ENCODE data around the gene DCUN1D3. TPM values are rescaled to one million over a fixed set of nuclear protein-coding genes. Genes with fewer than 3 reads are reported as not detected.
A peak's percentile ranks its signal among the peaks of the same experiment; 100 is the strongest.

The DCUN1D3 gene
- total RNA-seq, 4 donors from 2014 or later, result 14.7 to 38.0 (median 21.5) TPM

GRCh38 chr16:20859699-20860098 is 40.5 kb downstream of the DCUN1D3 start:
- intact Hi-C loops (cut with DNase I; ENCODE audit: low total_unique reads), result loop anchor here (10.0 kb wide), 1 partner anchor 45 kb away; the partner anchor contains the start of genes DCUN1D3 and LYRM1

GRCh38 chr16:20859229-20859628 is 40.9 kb downstream of the DCUN1D3 start:
- Histone ChIP-seq H3K27ac (peak overlapping the region in 1 of 2 donors; percentile 20), H3K36me3 (no peaks in the 10 kb centered on the region), H3K4me1 (no peaks in the 10 kb centered on the region), H3K27me3 (no peaks in the 10 kb centered on the region), H3K9me3 (no peaks in the 10 kb centered on the region), H3K4me3 (no peak overlapping the region)
- intact Hi-C loops (cut with DNase I; ENCODE audit: low total_unique reads), result loop anchor here (10.0 kb wide), 1 partner anchor 46 kb away; the partner anchor contains the start of genes DCUN1D3 and LYRM1
- TF ChIP-seq POLR2A (IDR thresholded peaks at IDR 0.05) (no peak), CTCF (IDR thresholded peaks at IDR 0.05) (no peak)
- no peak for DNase-seq

More at GRCh38 chr16:20859699-20860098, 40.5 kb downstream of the DCUN1D3 start:
- Histone ChIP-seq H3K4me3 (no peak overlapping the region), H3K27ac (peak overlapping the region in 1 of 2 donors; percentile 20), H3K27me3 (no peaks in the 10 kb centered on the region), H3K4me1 (no peaks in the 10 kb centered on the region), H3K36me3 (no peaks in the 10 kb centered on the region), H3K9me3 (no peaks in the 10 kb centered on the region)
- no peak for DNase-seq
- no peak for TF ChIP-seq POLR2A (IDR thresholded peaks at IDR 0.05)
- TF ChIP-seq CTCF (IDR thresholded peaks at IDR 0.05), result no peak

GRCh38 chr16:20857281-20857680 is 42.9 kb downstream of the DCUN1D3 start:
- intact Hi-C loops (cut with DNase I; ENCODE audit: low total_unique reads), result loop anchor here (10.0 kb wide), 1 partner anchor 48 kb away; the partner anchor contains the start of genes DCUN1D3 and LYRM1
- Histone ChIP-seq H3K27me3 (no peaks in the 10 kb centered on the region), H3K9me3 (no peaks in the 10 kb centered on the region), H3K36me3 (no peaks in the 10 kb centered on the region), H3K27ac (no peak overlapping the region), H3K4me1 (peaks cover 3 to 6% of the 10 kb centered on the region in 2 donors), H3K4me3 (no peak overlapping the region)
- TF ChIP-seq POLR2A (IDR thresholded peaks at IDR 0.05) (no peak), CTCF (IDR thresholded peaks at IDR 0.05) (no peak)
- no peak for DNase-seq

- H3K27me3 ChIP-seq, result no peaks in the 10 kb centered on the region
- H3K36me3 ChIP-seq, result no peaks in the 10 kb centered on the region
- H3K9me3 ChIP-seq, result no peaks in the 10 kb centered on the region
- no peak for DNase-seq
- H3K27ac ChIP-seq, result no peak overlapping the region
- intact Hi-C loops (cut with DNase I; ENCODE audit: low total_unique reads), result loop anchor here (10.0 kb wide), 1 partner anchor 50 kb away; the partner anchor contains the start of genes DCUN1D3 and LYRM1
- TF ChIP-seq CTCF (IDR thresholded peaks at IDR 0.05), result no peak
- TF ChIP-seq POLR2A (IDR thresholded peaks at IDR 0.05), result no peak
- no peak overlapping the region for H3K4me3 ChIP-seq
- H3K4me1 ChIP-seq, result peaks cover 14 to 17% of the 10 kb centered on the region in 2 donors
These were observed 45.2 kb downstream of the DCUN1D3 start for GRCh38 chr16:20854963-20855362.

- no peak for DNase-seq
- H3K36me3 ChIP-seq, result no peaks in the 10 kb centered on the region
- no peaks in the 10 kb centered on the region for H3K27me3 ChIP-seq
- H3K9me3 ChIP-seq, result no peaks in the 10 kb centered on the region
- peaks cover 14 to 20% of the 10 kb centered on the region in 2 donors for H3K4me1 ChIP-seq
- H3K4me3 ChIP-seq, result no peak overlapping the region
- intact Hi-C loops (cut with DNase I; ENCODE audit: low total_unique reads), result loop anchor here (10.0 kb wide), 1 partner anchor 51 kb away; the partner anchor contains the start of genes DCUN1D3 and LYRM1
- TF ChIP-seq CTCF (IDR thresholded peaks at IDR 0.05) (no peak), POLR2A (IDR thresholded peaks at IDR 0.05) (no peak)
- H3K27ac ChIP-seq, result peak overlapping the region; percentile 77 to 85
These were observed 46.1 kb downstream of the DCUN1D3 start for GRCh38 chr16:20853981-20854620.

All from uterus (tissue), 4 donors.